HG03457 (cell line): ENCODE measurements around the gene MAP3K5.

Experiments
- ATAC-seq: cut with Tn5 transposase; IDR thresholded peaks from one replicate; pipeline ENCODE4 v1.9.1; 2021; ENCODE audit warnings: moderate number of reproducible peaks; ENCODE audit not compliant: unreplicated experiment

The MAP3K5 gene

DNA sequence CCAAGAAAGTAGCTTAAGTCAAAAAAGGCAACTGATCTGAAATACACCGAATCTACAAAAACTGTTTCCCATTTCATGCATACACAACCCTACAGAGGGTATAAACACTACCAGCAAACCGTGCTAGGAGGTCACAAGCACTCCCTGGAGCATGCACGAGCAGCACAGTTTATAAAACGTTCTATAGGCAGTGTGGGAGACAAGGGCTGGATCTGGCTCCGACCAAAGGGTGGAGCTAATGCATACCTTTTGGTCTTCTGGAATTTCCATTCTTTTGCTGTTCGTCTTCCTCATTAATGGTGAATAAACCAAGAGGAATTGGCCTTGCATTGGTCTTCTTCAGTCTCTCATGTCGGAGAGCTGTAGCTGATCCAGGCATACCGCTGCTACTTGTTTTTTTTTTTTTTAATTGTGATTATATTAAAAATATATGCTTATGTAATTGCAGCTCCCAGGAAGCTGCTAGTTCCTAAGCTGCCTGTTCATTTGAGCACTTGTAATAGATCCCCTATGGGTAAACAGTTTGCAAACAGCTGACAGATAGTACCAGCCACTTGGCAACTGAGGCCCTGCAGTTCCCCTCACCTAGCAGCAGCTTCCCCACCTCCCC is 266.6 kb downstream of the MAP3K5 start:
- no peak for ATAC-seq

DNA sequence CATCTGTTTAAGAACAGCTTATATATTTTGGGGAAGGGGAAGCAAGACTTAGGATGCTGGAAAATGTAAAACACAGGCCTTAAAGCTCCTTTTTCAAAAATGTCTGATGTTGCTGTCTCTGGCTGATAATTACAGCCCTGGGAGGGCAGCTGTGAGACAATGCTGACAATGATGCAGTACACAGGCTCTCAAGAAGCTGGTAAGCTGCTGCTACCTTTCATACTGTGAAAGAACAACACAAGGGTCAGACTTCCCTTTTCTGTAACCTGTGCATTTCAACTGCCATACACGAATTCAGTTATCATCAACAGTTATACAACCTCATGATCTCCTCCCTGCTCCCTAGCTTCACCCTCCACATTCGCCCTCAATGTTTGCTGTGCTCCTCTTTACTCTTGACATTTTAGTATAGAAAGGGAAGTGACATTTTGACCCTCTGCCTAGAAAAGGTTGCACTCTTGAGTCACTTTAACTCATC is 267.3 kb downstream of the MAP3K5 start:
- no peak for ATAC-seq

DNA sequence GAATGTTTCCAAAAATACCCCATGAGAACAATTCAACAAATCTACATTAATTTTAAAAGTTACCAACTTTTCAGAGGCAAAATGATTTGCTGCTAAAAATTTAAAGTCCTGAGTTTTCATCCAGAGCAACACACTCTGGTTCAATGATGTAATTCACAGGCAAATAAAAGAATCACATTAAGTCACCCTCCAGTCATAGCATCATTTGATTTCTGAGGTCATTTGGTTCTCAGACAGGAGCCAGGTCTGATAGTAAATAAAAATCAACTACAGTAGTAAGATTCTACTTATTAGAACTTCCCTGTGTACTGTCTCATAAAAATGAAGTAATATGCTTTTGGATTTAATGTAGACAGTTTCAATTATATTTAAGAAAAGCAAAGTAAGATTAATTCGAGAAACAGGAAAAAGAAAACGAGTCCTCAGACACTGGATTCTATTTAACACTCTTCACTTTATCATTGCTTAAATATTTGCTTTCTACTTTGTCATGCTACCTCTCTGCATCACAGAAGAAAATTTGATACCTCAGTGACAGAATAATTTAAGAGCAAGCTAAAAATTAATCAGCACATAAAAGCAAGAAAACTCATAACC is 267.8 kb downstream of the MAP3K5 start:
- no peak for ATAC-seq

DNA sequence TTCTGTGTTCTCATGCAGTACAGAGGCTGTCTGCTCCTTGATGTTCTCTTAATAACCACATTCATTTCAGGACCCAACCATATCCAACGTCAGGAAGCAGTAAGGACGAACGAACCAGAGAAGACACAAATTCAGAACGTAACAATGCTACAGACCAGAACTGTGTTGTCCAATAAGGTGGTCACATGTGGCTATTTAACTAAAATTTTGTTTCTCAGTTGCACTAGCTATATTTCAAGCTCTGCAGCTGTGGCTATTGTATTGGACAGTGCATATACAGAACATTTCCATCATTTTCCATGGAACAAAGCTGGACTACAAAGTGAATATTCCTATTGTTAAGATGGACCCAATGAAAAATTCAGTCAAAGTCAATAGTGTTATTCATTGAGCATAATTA is 269.1 kb downstream of the MAP3K5 start:
- no peak for ATAC-seq

DNA sequence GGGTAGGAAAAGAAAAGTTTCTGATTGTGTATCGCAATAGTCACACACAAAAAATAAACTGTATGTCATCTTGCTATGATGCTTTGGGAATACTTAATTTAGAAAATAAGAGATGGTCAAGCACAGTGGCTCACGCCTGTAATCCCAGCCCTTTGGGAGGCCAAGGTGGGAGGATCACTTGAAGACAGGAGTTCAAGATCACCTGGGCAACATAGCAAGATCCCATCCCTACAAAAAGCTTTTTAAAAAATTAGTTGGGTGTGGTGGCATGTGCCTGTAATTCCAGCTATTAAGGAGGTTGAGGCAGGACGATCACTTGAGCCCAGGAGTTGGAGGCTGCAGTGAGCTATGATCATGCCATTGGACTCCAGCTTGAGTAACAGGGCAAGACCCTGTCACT is 269.6 kb downstream of the MAP3K5 start:
- ATAC-seq = no peak

DNA sequence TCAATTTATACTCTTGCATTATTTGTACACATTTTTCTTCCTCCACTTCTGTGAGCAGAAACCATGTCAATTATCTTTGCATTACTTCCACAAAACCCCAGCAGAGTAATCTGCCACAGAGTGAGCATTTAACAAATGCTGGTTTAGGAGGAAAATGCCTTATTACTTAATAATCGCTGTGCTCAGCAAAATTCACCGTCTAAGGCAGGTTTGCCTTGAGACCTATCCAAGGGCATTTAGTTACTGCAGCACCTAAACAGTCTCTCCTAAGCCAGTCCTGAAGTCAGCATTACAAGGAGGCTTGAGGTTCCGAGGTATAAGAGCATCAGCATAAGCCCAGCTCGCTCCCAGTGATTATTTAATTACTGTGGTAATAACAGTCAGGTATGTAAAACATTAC is 270.4 kb downstream of the MAP3K5 start:
- no peak for ATAC-seq

DNA sequence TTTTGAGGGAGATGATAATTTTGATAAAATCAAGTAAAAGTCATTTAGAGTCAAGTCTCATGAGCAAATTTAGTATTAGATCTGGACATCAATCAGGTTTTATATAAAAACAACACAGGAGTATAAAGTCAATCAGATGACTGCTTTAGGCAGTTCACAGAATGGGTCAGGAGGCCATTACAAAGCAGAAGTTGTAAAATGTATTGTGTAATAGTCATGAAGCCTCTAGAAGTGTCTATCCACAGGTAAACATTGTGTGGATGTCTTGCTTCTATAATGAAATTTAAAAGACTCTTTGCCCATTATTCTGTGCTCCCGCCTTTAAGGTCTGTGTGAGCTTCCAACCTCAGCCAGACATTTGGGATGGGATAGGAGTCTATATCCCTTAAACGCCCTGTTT is 270.9 kb downstream of the MAP3K5 start:
- no peak for ATAC-seq

DNA sequence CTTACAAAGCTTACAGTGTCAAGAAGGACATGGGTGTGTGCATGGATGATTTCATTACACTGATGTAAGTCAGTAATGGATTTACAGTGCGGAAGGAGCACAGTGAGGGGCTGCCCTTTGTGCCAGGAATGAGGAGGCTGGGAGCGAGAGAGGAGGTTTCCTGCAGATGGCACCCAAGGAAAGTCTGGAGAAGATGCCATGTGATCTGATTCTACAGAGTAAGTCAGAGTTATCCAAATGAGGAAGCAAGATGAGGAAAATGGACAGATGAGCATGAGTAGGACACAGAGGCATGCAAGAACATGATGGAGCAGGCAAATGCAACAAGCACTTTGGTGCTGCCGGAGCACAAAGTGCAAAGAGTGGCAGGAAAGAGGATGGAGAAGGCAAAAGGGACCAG is 271.8 kb downstream of the MAP3K5 start:
- no peak for ATAC-seq

DNA sequence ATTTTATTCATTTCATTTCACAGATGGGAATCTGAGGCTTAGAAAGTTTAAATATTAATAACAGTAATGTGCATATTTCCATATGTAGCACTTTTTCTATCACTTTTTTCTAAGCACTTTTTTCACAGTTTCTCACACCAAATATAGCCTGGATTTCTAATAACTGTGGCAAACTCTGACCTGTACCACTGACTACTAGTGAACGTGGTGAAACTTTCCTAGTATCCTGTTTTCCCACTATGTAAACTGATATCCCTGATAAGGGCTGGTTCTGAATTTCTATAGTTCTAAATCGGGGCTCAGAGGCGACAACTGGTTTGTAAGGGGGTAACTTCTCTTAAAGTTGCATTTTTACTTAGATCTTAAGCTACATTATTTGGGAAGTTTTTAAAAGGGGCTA is 274.7 kb downstream of the MAP3K5 start:
- no peak for ATAC-seq

DNA sequence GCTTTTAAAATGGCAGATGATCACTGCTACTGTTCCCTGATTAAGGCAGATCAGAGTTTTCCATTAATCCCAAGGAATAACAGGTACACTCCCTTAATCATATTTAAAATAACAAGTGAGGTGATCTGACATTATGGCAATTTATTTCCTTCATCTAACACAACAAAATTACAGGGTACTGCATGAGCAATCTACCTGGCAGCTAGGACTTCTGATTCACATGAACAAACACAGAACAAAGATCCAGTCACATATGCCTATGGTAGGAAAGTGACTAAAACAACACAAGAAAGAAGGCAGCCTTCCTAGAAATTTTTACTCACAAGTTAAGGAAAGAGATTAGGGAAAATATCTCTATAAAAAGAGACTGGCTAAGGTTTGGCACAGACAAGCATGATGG is 275.3 kb downstream of the MAP3K5 start:
- ATAC-seq = no peak

DNA sequence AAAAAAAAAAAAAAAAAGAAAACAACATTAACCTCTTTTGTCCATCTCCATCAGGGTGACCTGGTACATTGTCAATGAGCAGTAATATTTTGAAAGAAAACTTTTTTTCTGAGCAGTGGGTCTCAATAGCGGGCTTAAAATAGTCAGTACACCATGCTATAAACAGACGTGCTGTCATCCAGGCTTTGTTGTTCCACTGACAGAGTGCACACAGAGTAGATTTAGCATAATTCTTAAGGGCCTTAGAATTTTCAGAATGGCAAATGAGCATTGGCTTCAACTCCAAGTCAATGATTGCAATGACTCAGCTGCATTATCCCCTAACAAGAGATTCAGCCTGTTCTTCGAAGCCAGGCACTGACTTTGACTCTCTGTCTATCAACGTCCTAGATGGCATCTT is 277.7 kb downstream of the MAP3K5 start:
- ATAC-seq = no peak

DNA sequence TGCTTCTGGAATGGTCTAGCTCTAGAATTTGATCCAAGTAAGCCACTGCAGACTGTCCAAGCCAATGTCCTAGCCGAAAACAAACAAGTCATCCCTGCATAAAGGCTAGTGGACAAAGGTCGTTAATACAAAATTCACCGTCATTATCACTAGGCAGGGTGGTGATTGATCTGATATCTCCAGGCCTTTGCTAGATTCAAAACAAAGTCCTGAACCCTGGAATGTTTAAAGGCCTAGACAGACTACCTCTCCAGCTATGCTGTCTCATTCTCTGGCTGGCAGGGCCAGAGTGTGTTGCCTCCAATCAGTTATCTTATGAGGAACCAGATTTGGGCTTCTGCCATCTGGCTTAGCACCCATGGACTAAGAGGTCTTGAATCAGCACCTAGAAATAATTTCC is 280.4 kb downstream of the MAP3K5 start:
- no peak for ATAC-seq

DNA sequence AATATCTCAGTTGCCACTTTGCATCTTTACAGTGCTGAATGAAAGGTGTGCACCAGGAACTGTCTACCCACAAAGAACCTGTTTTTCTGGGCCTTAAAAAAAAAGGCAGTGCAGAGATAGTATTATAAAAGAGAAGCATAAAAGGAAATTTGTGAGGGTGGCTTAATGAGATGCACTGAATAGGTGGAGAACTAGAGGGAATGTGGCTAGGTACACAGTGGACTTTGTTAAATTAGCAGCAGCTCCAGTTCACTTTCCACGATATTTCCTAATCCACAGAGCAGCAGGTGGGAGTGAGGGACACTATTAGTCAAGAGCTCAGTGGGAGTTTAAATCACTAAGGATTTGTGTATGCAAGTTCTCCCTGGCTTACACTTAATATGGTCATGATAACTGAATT is 280.9 kb downstream of the MAP3K5 start:
- ATAC-seq = no peak

DNA sequence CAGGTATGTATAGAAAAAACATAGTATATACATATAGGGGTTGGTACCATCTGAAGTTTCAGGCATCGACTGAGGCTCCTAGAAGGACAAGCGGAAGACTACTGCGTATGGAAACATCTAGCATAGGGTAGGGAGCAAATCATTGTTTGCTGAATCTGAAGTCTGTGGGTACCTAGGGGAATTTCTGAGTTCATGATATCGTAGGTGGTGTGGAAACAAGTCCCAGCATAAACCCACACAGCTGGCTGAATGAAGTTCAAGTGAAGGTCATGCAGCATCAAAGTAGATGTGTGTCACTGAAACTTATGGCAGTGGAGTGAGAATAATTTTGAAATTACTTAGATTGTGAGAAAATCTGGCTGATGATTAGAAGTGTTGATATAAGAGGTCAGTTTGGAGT is 281.5 kb downstream of the MAP3K5 start:
- no peak for ATAC-seq

DNA sequence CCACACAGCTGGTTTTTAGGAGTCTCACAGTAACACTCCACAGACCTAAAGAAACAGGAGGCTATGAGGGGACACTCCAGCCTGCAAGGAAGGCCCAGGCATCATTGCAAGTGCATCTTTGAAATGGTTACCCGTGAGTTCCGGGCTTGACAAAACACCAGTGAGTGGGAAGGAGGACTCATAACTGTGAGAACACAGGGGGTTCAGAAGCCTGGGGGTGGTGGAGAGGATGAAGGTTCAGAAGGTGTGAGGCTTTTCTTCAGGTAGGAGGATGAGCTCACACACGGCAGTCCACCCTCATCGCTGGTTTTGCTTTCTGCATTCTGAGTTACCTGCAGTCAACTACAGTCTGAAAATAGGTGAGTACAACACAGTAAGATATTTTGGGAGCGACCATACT is 282.0 kb downstream of the MAP3K5 start:
- ATAC-seq = no peak

DNA sequence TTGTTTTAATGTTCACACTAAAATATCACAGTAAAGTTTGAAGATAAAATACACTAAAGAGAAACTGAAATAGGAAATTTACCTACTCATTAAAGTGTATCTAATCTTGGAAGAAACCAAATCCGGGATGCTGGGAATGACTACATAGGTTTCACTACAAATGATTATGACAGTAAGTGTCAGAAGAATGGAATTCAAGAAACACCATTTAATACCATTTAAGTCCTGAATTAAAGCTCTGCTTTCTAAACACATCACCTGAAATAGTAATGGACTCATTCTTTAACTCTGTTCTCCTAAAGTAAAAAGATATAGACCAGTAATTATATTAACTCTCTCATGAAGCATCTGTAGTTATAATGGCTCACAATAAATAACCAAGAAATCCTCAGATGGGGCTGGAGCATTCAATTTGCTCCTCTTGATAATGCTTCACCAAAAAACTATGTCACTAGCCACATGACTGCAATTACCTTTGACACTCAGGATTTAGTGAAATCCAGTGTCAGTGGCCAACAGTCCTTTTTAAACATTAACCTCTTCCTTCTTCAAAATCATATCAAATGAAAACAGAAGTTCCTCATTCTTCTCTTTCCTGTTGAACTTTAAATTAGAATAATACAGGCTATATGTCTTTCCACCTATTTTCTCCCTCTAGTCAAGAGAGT is 283.4 kb downstream of the MAP3K5 start:
- no peak for ATAC-seq
